IPS-NIHi7 (cell line): ENCODE results near the gene SMPD3.

Experiments used
- DNase-seq: peaks from one replicate; pipeline ENCODE4 v3.0.0; 2012; ENCODE audit warnings: mixed read lengths; ENCODE audit errors: extremely low spot score

SMPD3 gene

GRCh38 chr16:68369697-68370580 is 78.4 kb downstream of the SMPD3 start:
- DNase-seq: no peak

GRCh38 chr16:68369168-68369567 is 79.1 kb downstream of the SMPD3 start:
- no peak for DNase-seq

GRCh38 chr16:68368301-68368888 is 79.9 kb downstream of the SMPD3 start:
- no peak for DNase-seq

GRCh38 chr16:68367891-68368290 is 80.4 kb downstream of the SMPD3 start:
- no peak for DNase-seq

- no peak for DNase-seq
These were observed 80.9 kb downstream of the SMPD3 start for GRCh38 chr16:68367440-68367839.

GRCh38 chr16:68367030-68367429 is 81.3 kb downstream of the SMPD3 start:
- peak; percentile 83 for DNase-seq

GRCh38 chr16:68366062-68366461 is 82.2 kb downstream of the SMPD3 start:
- no peak for DNase-seq

GRCh38 chr16:68365167-68365817 is 83.0 kb downstream of the SMPD3 start:
- no peak for DNase-seq

GRCh38 chr16:68364561-68364998 is 83.7 kb downstream of the SMPD3 start:
- peak; percentile 65 for DNase-seq

- no peak for DNase-seq
These were observed 84.4 kb downstream of the SMPD3 start for GRCh38 chr16:68363658-68364521.

GRCh38 chr16:68362947-68363657 is 85.2 kb downstream of the SMPD3 start:
- DNase-seq: no peak

GRCh38 chr16:68362262-68362913 is 85.9 kb downstream of the SMPD3 start:
- DNase-seq: no peak

GRCh38 chr16:68361485-68361884 is 86.8 kb downstream of the SMPD3 start:
- no peak for DNase-seq

GRCh38 chr16:68360956-68361355 is 87.4 kb downstream of the SMPD3 start:
- no peak for DNase-seq

- DNase-seq: no peak
These were observed 87.8 kb downstream of the SMPD3 start for GRCh38 chr16:68360547-68360946.

- DNase-seq: no peak
These were observed 88.7 kb downstream of the SMPD3 start for GRCh38 chr16:68359398-68360191.

GRCh38 chr16:68358951-68359350 is 89.4 kb downstream of the SMPD3 start:
- DNase-seq: no peak

GRCh38 chr16:68357923-68358322 is 90.4 kb downstream of the SMPD3 start:
- DNase-seq: no peak

GRCh38 chr16:68357521-68357922 is 90.8 kb downstream of the SMPD3 start:
- no peak for DNase-seq

GRCh38 chr16:68356919-68357286 is 91.4 kb downstream of the SMPD3 start:
- DNase-seq: no peak
